HL-60 (cell line): ENCODE data around the gene COL20A1.

ENCODE experiments used
- DNase-seq, 2 experiments: peaks; one replicate each; pipeline ENCODE4 v3.0.0-alpha.2; 2010 to 2020; ENCODE audit warnings: low read depth in 1 of 2, low spot score in 1 of 2
- H3K27ac ChIP-seq: fragments of 250-450 bp; sonication (Bioruptor Pico); replicated peaks from 2 replicates; pipeline ENCODE4 v1.5.1; 2020; ENCODE audit warnings: mild to moderate bottlenecking, moderate library complexity
- H3K27me3 ChIP-seq: fragments of 250-450 bp; sonication (Bioruptor Pico); 2 replicates; pipeline ENCODE4 v1.5.1; 2021; ENCODE audit warnings: mild to moderate bottlenecking, moderate library complexity; ENCODE audit not compliant: insufficient read depth, poor library complexity, severe bottlenecking
- H3K4me3 ChIP-seq: replicated peaks from 2 replicates; pipeline ENCODE4 v1.5.1; 2011; ENCODE audit warnings: mild to moderate bottlenecking, control low read depth, low read length; ENCODE audit not compliant: insufficient read depth
- GABPA ChIP-seq: IDR thresholded peaks from 2 replicates; pipeline ENCODE4 v1.6.1; 2012; ENCODE audit warnings: low read depth
- POLR2AphosphoS5 ChIP-seq: IDR thresholded peaks from 2 replicates; pipeline ENCODE4 v1.6.1; 2012; ENCODE audit warnings: low read depth
- REST ChIP-seq: IDR thresholded peaks from 2 replicates; pipeline ENCODE4 v1.6.1; 2012; ENCODE audit warnings: low read depth; ENCODE audit not compliant: insufficient replicate concordance
- SPI1 ChIP-seq: IDR thresholded peaks from 2 replicates; pipeline ENCODE4 v1.6.1; 2012; ENCODE audit warnings: low read depth, mild to moderate bottlenecking, borderline replicate concordance
- long read RNA-seq: library from polyadenylated mRNA; unstranded; transcript quantifications from one replicate; pipeline ENCODE4 v2.0.0, GENCODE V29; 2020
- TF ChIP-seq, protein P1 (sequence below): IDR thresholded peaks from one replicate; pipeline ENCODE4 v1.5.1; 2011; ENCODE audit warnings: low read length, control low read depth, inconsistent platforms; ENCODE audit not compliant: insufficient read depth

COL20A1 gene
- long read RNA-seq = 0 reads

GRCh38 chr20:63292904-63293303 is at the start of gene COL20A1:
Gene COL20A1 (plus strand): TSS chr20:63293186. CDS start chr20:63295108, 1,922 bp downstream.
- TF ChIP-seq, protein P1, sequence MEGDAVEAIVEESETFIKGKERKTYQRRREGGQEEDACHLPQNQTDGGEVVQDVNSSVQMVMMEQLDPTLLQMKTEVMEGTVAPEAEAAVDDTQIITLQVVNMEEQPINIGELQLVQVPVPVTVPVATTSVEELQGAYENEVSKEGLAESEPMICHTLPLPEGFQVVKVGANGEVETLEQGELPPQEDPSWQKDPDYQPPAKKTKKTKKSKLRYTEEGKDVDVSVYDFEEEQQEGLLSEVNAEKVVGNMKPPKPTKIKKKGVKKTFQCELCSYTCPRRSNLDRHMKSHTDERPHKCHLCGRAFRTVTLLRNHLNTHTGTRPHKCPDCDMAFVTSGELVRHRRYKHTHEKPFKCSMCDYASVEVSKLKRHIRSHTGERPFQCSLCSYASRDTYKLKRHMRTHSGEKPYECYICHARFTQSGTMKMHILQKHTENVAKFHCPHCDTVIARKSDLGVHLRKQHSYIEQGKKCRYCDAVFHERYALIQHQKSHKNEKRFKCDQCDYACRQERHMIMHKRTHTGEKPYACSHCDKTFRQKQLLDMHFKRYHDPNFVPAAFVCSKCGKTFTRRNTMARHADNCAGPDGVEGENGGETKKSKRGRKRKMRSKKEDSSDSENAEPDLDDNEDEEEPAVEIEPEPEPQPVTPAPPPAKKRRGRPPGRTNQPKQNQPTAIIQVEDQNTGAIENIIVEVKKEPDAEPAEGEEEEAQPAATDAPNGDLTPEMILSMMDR = no peak
- TF ChIP-seq REST (no peak), POLR2AphosphoS5 (no peak), SPI1 (no peak), GABPA (no peak)
- peaks cover 20% of the 10 kb centered on the region for H3K27me3 ChIP-seq
- H3K27ac ChIP-seq = no peak within 1 kb of the TSS
- no peak within 1 kb of the TSS for H3K4me3 ChIP-seq
- no peak for DNase-seq

- H3K27me3 ChIP-seq = peaks cover 20% of the 10 kb centered on the region
- no peak for DNase-seq
- TF ChIP-seq REST (no peak), POLR2AphosphoS5 (no peak), GABPA (no peak), SPI1 (no peak)
- TF ChIP-seq, protein P1 = no peak
- H3K4me3 ChIP-seq = no peak overlapping the region
- H3K27ac ChIP-seq = no peak overlapping the region
Measured at GRCh38 chr20:63243604-63244247, 49.3 kb upstream of the COL20A1 start.

- Histone ChIP-seq H3K4me3 (no peak overlapping the region), H3K27ac (no peak overlapping the region), H3K27me3 (peaks cover 20% of the 10 kb centered on the region)
- DNase-seq = no peak
- TF ChIP-seq POLR2AphosphoS5 (no peak), GABPA (no peak), SPI1 (no peak), REST (no peak)
- TF ChIP-seq, protein P1 = no peak
Measured at GRCh38 chr20:63244468-63244867, 48.5 kb upstream of the COL20A1 start.
